Measurements from ENCODE around the gene PAPPA. TPM values are rescaled to one million over a fixed set of nuclear protein-coding genes. Genes with fewer than 3 reads are reported as not detected.

Gene PAPPA
- 1 to 10 TPM; 2.4 to 9.8 TPM for total RNA-seq
- long read RNA-seq, partial matches to known transcripts: 2 of 3 reads
- long read RNA-seq, other reads (novel, unspliced or antisense): 1 of 3 reads

GRCh38 chr9:116153765-116154333, at the start of gene PAPPA:
Gene PAPPA, plus strand, starts transcription at chr9:116153791. Its CDS starts 382 bp downstream, at chr9:116154173.
- intact Hi-C loops (cut with DNase I): loop anchor here (5.0 to 10.0 kb wide), 4 partner anchors 338 to 508 kb away; no protein-coding TSS in a partner anchor
- ATAC-seq: no peak
- no peak for DNase-seq

GRCh38 chr9:116103976-116104820, 49.4 kb upstream of the PAPPA start:
- intact Hi-C loops (cut with DNase I): no loop called here
- ATAC-seq (no peak), DNase-seq (no peak)

GRCh38 chr9:116112236-116112635, 41.4 kb upstream of the PAPPA start:
- intact Hi-C loops (cut with DNase I): loop anchor here (10.0 kb wide), 1 partner anchor 227 kb away; no protein-coding TSS in a partner anchor
- ATAC-seq (no peak), DNase-seq (no peak)

GRCh38 chr9:116115761-116116353, 37.7 kb upstream of the PAPPA start:
- intact Hi-C loops (cut with DNase I): loop anchor here (10.0 kb wide), 1 partner anchor 231 kb away; no protein-coding TSS in a partner anchor
- ATAC-seq (no peak), DNase-seq (no peak)

- intact Hi-C loops (cut with DNase I): loop anchor here (10.0 kb wide), 1 partner anchor 232 kb away; no protein-coding TSS in a partner anchor
- no peak for DNase-seq
- ATAC-seq: no peak
These were observed 37.2 kb upstream of the PAPPA start for GRCh38 chr9:116116393-116116792.

- ATAC-seq (no peak), DNase-seq (no peak)
- intact Hi-C loops (cut with DNase I): no loop called here
These were observed 30.4 kb upstream of the PAPPA start for GRCh38 chr9:116123171-116123570.

GRCh38 chr9:116124472-116125040, 29.0 kb upstream of the PAPPA start:
- no peak for ATAC-seq
- intact Hi-C loops (cut with DNase I): no loop called here

GRCh38 chr9:116133163-116133562, 20.4 kb upstream of the PAPPA start:
- ATAC-seq (no peak), DNase-seq (no peak)
- intact Hi-C loops (cut with DNase I): no loop called here

More at GRCh38 chr9:116124472-116125040, 29.0 kb upstream of the PAPPA start:
- no peak for DNase-seq

GRCh38 chr9:116134975-116135374, 18.6 kb upstream of the PAPPA start:
- ATAC-seq: no peak
- intact Hi-C loops (cut with DNase I): no loop called here
- DNase-seq: no peak

- ATAC-seq: no peak
- intact Hi-C loops (cut with DNase I): no loop called here
- no peak for DNase-seq
These were observed 16.6 kb upstream of the PAPPA start for GRCh38 chr9:116137010-116137409.

GRCh38 chr9:116137581-116137980, 16.0 kb upstream of the PAPPA start:
- intact Hi-C loops (cut with DNase I): no loop called here
- no peak for ATAC-seq
- DNase-seq: no peak

GRCh38 chr9:116141864-116142561, 11.6 kb upstream of the PAPPA start:
- peak; percentile 33 for DNase-seq
- intact Hi-C loops (cut with DNase I): loop anchor here in 1 of 2 donors (10.0 kb wide), 1 partner anchor 257 kb away; no protein-coding TSS in a partner anchor

GRCh38 chr9:116142706-116143492, 10.7 kb upstream of the PAPPA start:
- ATAC-seq: no peak
- DNase-seq: no peak
- intact Hi-C loops (cut with DNase I): loop anchor here in 1 of 2 donors (10.0 kb wide), 1 partner anchor 258 kb away; no protein-coding TSS in a partner anchor

More at GRCh38 chr9:116141864-116142561, 11.6 kb upstream of the PAPPA start:
- peak; percentile 34 to 70 for ATAC-seq

- intact Hi-C loops (cut with DNase I): loop anchor here in 1 of 2 donors (10.0 kb wide), 1 partner anchor 259 kb away; no protein-coding TSS in a partner anchor
- ATAC-seq: peak in 1 of 2 donors; percentile 89
These were observed 9.6 kb upstream of the PAPPA start for GRCh38 chr9:116144038-116144437.

GRCh38 chr9:116144555-116144954, 9.0 kb upstream of the PAPPA start:
- DNase-seq: no peak
- intact Hi-C loops (cut with DNase I): loop anchor here in 1 of 2 donors (10.0 kb wide), 1 partner anchor 260 kb away; no protein-coding TSS in a partner anchor
- ATAC-seq: peak in 1 of 2 donors; percentile 34

More at GRCh38 chr9:116144038-116144437, 9.6 kb upstream of the PAPPA start:
- no peak for DNase-seq

GRCh38 chr9:116145036-116145435, 8.6 kb upstream of the PAPPA start:
- DNase-seq: no peak
- no peak for ATAC-seq
- intact Hi-C loops (cut with DNase I): loop anchor here in 1 of 2 donors (5.0 to 10.0 kb wide), 2 partner anchors 260 to 553 kb away; no protein-coding TSS in a partner anchor

- intact Hi-C loops (cut with DNase I): loop anchor here in 1 of 2 donors (5.0 to 10.0 kb wide), 2 partner anchors 263 to 556 kb away; no protein-coding TSS in a partner anchor
- DNase-seq: no peak
These were observed 5.8 kb upstream of the PAPPA start for GRCh38 chr9:116147821-116148220.

More at GRCh38 chr9:116147821-116148220, 5.8 kb upstream of the PAPPA start:
- ATAC-seq: no peak

Measured in left cardiac atrium (tissue), 4 donors.